Astrocyte (in vitro differentiated cells and primary cell): ENCODE data around the gene PROSER3. TPM values are rescaled to one million over a fixed set of nuclear protein-coding genes. Genes with fewer than 3 reads are reported as not detected.

Source experiments
- DNase-seq: peaks from one replicate; pipeline ENCODE4 v3.0.0-alpha.2; 2010; ENCODE audit warnings: low read depth
- FAIRE-seq: peaks from 2 replicates; lab custom pipeline; 2011; peaks lifted over from hg19 to GRCh38; lab: Jason Lieb, UNC
- H2AFZ ChIP-seq: 2 replicates; pipeline ENCODE4 v1.6.0; 2012; ENCODE audit warnings: low read depth, low read length, inconsistent platforms
- H3K27ac ChIP-seq: 2 replicates; pipeline ENCODE4 v1.5.1; 2011; ENCODE audit warnings: low read depth, low read length, inconsistent platforms
- H3K27me3 ChIP-seq: 2 replicates; pipeline ENCODE4 v1.6.0; 2011; ENCODE audit warnings: low read length, inconsistent platforms; ENCODE audit not compliant: insufficient read depth
- H3K36me3 ChIP-seq: 2 replicates; pipeline ENCODE4 v1.5.1; 2011; ENCODE audit warnings: low read length, inconsistent platforms; ENCODE audit not compliant: insufficient read depth
- H3K4me1 ChIP-seq: 2 replicates; pipeline ENCODE4 v1.5.1; 2011; ENCODE audit warnings: low read length, inconsistent platforms; ENCODE audit not compliant: insufficient read depth
- H3K4me2 ChIP-seq: 2 replicates; pipeline ENCODE4 v1.6.0; 2012; ENCODE audit warnings: low read length, inconsistent platforms
- H3K4me3 ChIP-seq: 2 replicates; pipeline ENCODE4 v1.5.1; 2011; ENCODE audit warnings: low read depth, mild to moderate bottlenecking, low read length, inconsistent platforms; ENCODE audit not compliant: insufficient read depth
- H3K79me2 ChIP-seq: 2 replicates; pipeline ENCODE4 v1.6.0; 2012; ENCODE audit warnings: mild to moderate bottlenecking, low read length, inconsistent platforms; ENCODE audit not compliant: insufficient read depth
- H3K9ac ChIP-seq: 2 replicates; pipeline ENCODE4 v1.6.0; 2012; ENCODE audit warnings: mild to moderate bottlenecking, low read length, inconsistent platforms
- H3K9me3 ChIP-seq: 2 replicates; pipeline ENCODE4 v1.5.1; 2012; ENCODE audit warnings: low read depth, mild to moderate bottlenecking, low read length, inconsistent platforms; ENCODE audit not compliant: insufficient read depth
- H4K20me1 ChIP-seq: 2 replicates; pipeline ENCODE4 v1.6.0; 2012; ENCODE audit warnings: low read length, inconsistent platforms; ENCODE audit not compliant: insufficient read depth
- H3K27ac Mint-ChIP-seq: one replicate; pipeline ENCODE4 v1.8.0; 2021; ENCODE audit warnings: mild to moderate bottlenecking, mixed read lengths; ENCODE audit not compliant: unreplicated experiment
- H3K27me3 Mint-ChIP-seq: one replicate; pipeline ENCODE4 v1.8.0; 2021; ENCODE audit warnings: low read depth, mixed read lengths; ENCODE audit not compliant: unreplicated experiment
- H3K36me3 Mint-ChIP-seq: one replicate; pipeline ENCODE4 v1.8.0; 2021; ENCODE audit warnings: low read depth, mixed read lengths; ENCODE audit not compliant: unreplicated experiment
- H3K4me1 Mint-ChIP-seq: one replicate; pipeline ENCODE4 v1.8.0; 2021; ENCODE audit warnings: low read depth, mixed read lengths; ENCODE audit not compliant: unreplicated experiment
- H3K4me3 Mint-ChIP-seq: one replicate; pipeline ENCODE4 v1.8.0; 2021; ENCODE audit warnings: mild to moderate bottlenecking, moderate library complexity, mixed read lengths; ENCODE audit not compliant: unreplicated experiment
- H3K9me3 Mint-ChIP-seq: one replicate; pipeline ENCODE4 v1.8.0; 2021; ENCODE audit warnings: mild to moderate bottlenecking, mixed read lengths; ENCODE audit not compliant: unreplicated experiment
- CTCF ChIP-seq: IDR thresholded peaks from 2 replicates; pipeline ENCODE4 v1.5.1; 2011; ENCODE audit warnings: low read depth, mild to moderate bottlenecking, inconsistent platforms, low read length, moderate library complexity; ENCODE audit not compliant: insufficient read depth
- EZH2 ChIP-seq: IDR thresholded peaks from 2 replicates; pipeline ENCODE4 v1.6.1; 2012; ENCODE audit warnings: mild to moderate bottlenecking, low read length, inconsistent platforms; ENCODE audit not compliant: insufficient read depth
- total RNA-seq: library from RNA; stranded (reverse); gene quantifications from 2 replicates; pipeline ENCODE4 v1.2.1, GENCODE V29; 2021

Gene PROSER3
- total RNA-seq, 1 donor from 2014 or later = 35.6 TPM

- H3K9me3 ChIP-seq = no peaks in the 10 kb centered on the region
- DNase-seq (no peak), FAIRE-seq (no peak)
- H3K36me3 ChIP-seq = peaks cover 8% of the 10 kb centered on the region
- no peaks in the 10 kb centered on the region for H3K27me3 Mint-ChIP-seq
- H3K4me2 ChIP-seq = no peak overlapping the region
- no peaks in the 10 kb centered on the region for H3K27me3 ChIP-seq
- TF ChIP-seq EZH2 = no peak
- TF ChIP-seq CTCF = no peak
- H3K9ac ChIP-seq = no peak overlapping the region
- no peak overlapping the region for H3K4me3 ChIP-seq
- H3K27ac ChIP-seq = no peak overlapping the region
- no peaks in the 10 kb centered on the region for H3K79me2 ChIP-seq
- peaks cover 5% of the 10 kb centered on the region for H3K4me1 ChIP-seq
- H3K9me3 Mint-ChIP-seq = no peaks in the 10 kb centered on the region
- H3K4me3 Mint-ChIP-seq = no peak overlapping the region
- H4K20me1 ChIP-seq = peaks cover 32% of the 10 kb centered on the region
- peaks cover 16% of the 10 kb centered on the region for H3K36me3 Mint-ChIP-seq
- no peak overlapping the region for H2AFZ ChIP-seq
- H3K27ac Mint-ChIP-seq = no peak overlapping the region
- H3K4me1 Mint-ChIP-seq = no peaks in the 10 kb centered on the region
Observed at GRCh38 chr19:35738021-35738886, 19.7 kb upstream of the PROSER3 start.

- H3K4me1 ChIP-seq = peaks cover 5% of the 10 kb centered on the region
- no peak for TF ChIP-seq CTCF
- no peak for TF ChIP-seq EZH2
- H3K9me3 Mint-ChIP-seq = no peaks in the 10 kb centered on the region
- peaks cover 31% of the 10 kb centered on the region for H4K20me1 ChIP-seq
- H3K4me1 Mint-ChIP-seq = no peaks in the 10 kb centered on the region
- H3K4me2 ChIP-seq = no peak overlapping the region
- H2AFZ ChIP-seq = no peak overlapping the region
- no peaks in the 10 kb centered on the region for H3K27me3 ChIP-seq
- FAIRE-seq (no peak), DNase-seq (no peak)
- H3K36me3 ChIP-seq = peaks cover 8% of the 10 kb centered on the region
- no peak overlapping the region for H3K27ac Mint-ChIP-seq
- peaks cover 14% of the 10 kb centered on the region for H3K36me3 Mint-ChIP-seq
- H3K4me3 ChIP-seq = no peak overlapping the region
- H3K9me3 ChIP-seq = no peaks in the 10 kb centered on the region
- H3K79me2 ChIP-seq = no peaks in the 10 kb centered on the region
- no peak overlapping the region for H3K9ac ChIP-seq
- H3K27ac ChIP-seq = no peak overlapping the region
- H3K27me3 Mint-ChIP-seq = no peaks in the 10 kb centered on the region
- no peak overlapping the region for H3K4me3 Mint-ChIP-seq
Observed at GRCh38 chr19:35738887-35739229, 19.1 kb upstream of the PROSER3 start.
